GM03348 (cell line): ENCODE measurements around the gene MASP2.
"Not testable (repeated sequence)": the region's sequence is repeated elsewhere in the genome, so short reads cannot be mapped to it uniquely, and the experiment has no call there.

ENCODE experiments used
- DNase-seq: peaks from one replicate; pipeline ENCODE4 v3.0.0; 2012; ENCODE audit warnings: low spot score

Gene MASP2

GRCh38 chr1:11058595-11059154 is 11.6 kb upstream of the MASP2 start:
- DNase-seq: no peak

- DNase-seq: no peak
These were observed 11.0 kb upstream of the MASP2 start for GRCh38 chr1:11058026-11058425.

DNA sequence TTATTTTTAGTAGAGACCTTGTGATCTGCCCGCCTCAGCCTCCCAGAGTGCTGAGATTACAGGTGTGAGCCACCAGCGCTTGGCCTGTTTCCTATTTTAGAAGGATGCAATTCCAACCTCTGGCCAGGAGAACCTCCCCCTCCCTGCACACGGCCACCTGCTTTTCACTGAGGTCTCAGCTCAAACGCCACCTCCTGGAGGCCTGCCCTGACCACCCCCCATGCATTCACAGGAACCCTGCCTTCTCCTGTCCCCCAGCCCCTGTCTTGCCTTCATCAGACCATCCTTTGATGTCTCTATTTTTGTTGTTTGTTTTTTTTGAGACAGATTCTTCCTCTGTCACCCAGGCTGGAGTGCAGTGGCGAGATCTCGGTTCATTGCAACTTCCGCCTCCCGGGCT is 10.4 kb upstream of the MASP2 start:
- no peak for DNase-seq

DNA sequence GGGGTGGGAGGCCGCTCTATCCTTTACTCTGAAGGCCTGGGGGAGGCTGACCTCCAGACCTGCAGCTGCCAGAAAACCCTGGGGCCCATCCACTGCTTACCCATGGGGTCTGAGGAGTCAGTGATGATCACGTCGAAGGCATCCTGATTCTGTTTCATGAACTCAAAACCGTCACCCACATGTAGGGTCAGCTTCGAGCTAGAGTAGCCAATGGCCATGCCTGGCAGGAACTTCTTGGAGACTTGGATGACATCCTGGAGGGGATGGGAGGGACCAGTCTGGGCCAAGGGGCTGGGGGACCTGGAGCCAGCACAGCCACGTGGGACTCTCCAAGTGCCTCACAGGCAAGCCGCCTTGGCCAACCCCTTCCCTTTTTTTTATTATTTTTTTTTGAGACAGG is 9.5 kb upstream of the MASP2 start:
- DNase-seq: no peak

DNA sequence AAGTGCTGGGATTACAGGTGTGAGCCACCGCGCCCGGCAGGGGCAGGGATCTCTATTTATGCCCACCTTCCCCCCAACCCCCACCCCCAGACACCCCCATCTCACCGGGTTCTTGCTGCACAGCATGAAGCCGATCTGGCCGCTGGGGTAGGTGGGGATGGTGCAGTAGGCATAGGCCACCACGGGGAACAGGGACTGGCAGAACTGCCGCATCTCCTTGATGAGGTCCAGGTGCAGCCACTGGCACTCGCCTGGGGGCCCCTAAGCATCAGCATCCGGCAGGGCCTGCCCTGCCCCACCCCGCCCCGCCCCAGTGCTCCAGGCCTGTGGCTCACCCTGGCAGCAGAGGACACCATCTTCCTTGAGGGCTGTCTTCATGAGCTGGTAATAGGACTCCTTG is 8.6 kb upstream of the MASP2 start:
- no peak for DNase-seq

DNA sequence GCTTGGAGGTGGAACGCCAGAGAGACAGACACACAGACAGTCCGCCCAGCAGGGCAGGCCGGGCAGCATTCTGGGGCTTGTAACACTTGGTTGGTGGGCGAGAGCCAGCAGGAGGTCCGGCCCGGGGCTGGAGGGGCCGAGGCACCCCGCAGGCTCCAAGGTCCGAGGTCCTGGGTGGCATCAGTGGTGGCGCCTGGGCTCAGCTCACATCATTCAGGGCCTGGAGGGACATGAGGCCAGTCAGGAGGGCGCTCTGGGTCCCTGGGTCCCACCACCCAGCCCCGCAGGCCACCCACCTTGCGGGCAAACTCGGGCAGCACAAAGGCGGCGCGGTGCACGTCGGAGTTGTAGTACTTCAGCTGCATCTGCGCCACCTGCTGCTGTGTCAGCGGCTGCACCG is 7.6 kb upstream of the MASP2 start:
- DNase-seq: no peak

DNA sequence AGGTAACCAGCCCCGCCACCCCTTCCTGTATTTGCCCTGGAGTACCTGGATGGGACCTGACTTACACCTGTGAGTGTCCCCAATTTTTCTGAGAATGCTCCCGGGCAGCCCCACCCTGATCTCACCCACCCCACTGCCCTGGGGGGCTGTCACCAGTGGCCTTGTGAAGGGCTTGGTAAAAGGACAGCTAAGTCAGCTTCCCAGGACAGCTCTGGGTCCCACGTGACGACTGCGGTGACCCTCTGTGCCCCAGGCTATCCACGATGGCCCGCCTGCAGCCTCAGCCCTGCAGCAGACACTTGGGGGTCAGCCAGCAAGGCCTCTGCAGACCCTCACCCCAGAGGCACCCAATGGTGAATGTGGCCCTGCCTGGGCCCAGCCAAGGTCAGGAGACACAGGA is 7.1 kb upstream of the MASP2 start:
- no peak for DNase-seq

DNA sequence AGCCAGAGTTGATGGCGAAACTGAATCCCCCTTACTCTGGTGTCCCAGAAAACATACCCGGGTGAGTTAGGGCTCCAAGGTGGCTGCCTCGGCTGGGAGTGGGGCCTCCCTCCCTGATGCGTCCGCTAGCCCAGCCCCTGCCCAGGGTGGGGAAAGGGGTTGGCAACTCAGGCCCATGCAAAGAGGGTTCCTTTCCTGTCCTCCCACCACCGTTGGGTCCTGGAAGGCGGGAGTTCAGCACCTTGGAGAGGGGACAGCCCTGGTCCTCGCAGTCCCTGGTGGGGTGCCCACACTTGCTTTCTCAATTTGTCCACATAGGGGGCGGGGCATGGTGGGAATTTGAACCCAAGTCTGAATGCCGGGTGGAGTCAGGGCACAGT is 6.7 kb upstream of the MASP2 start:
- peak; percentile 53 for DNase-seq

GRCh38 chr1:11052839-11053757 is 6.1 kb upstream of the MASP2 start:
- no peak for DNase-seq

DNA sequence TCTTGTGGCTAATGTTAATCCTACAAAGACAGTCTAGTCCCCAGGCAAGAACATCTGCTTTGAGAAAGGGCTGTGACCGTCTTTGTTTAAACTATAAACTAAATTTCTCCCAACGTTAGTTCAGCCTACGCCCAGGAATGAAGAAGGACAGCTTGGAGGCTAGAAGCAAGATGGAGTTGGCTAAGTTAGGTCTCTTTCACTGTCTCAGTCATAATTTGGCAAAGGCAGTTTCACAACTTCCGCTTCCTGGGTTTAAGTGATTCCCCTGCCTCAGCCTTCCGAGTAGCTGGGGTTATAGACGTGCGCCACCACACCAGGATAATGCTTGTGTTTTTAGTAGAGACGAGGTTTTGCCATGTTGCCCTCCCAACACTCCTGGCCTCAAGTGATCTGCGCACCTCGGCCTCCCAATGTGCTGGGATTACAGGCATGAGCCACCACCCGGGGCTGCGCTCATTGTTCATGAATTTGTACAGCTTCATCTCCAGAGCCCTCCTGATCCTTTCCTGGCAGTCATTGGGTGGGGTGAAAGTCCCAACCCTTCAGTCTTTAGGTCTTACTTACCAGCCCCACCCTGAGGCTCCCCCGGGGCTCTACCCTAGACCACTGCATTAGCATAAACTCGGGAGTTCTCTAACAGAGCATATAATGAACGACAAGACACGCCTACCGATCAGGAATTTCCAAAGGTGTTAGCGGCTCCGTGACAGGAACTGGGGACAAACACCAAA is 4.9 kb upstream of the MASP2 start:
- no peak for DNase-seq

DNA sequence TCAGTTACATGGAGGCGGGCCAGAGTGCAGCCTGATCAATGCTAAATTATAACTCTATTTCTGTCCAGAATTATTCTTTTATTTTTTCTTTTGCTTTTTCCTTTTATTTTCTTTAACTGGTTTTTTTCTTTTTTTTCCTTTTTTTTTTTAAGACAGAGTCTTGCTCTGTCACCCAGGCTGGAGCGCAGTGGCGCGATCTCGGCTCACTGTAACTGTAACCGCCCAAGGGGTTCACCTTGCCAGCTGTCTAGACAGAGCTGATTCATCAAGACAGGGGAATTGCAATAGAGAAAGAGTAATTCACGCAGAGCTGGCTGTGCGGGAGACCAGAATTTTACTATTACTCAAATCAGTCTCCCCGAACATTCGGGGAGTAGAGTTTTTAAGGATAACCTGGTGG is 4.1 kb upstream of the MASP2 start:
- not testable (repeated sequence) for DNase-seq

GRCh38 chr1:11046270-11046566 is 821 bp downstream of the MASP2 start:
- no peak for DNase-seq

- no peak for DNase-seq
These were observed 1.4 kb downstream of the MASP2 start for GRCh38 chr1:11045428-11046269.

- DNase-seq: no peak
These were observed 2.1 kb downstream of the MASP2 start for GRCh38 chr1:11044849-11045427.

DNA sequence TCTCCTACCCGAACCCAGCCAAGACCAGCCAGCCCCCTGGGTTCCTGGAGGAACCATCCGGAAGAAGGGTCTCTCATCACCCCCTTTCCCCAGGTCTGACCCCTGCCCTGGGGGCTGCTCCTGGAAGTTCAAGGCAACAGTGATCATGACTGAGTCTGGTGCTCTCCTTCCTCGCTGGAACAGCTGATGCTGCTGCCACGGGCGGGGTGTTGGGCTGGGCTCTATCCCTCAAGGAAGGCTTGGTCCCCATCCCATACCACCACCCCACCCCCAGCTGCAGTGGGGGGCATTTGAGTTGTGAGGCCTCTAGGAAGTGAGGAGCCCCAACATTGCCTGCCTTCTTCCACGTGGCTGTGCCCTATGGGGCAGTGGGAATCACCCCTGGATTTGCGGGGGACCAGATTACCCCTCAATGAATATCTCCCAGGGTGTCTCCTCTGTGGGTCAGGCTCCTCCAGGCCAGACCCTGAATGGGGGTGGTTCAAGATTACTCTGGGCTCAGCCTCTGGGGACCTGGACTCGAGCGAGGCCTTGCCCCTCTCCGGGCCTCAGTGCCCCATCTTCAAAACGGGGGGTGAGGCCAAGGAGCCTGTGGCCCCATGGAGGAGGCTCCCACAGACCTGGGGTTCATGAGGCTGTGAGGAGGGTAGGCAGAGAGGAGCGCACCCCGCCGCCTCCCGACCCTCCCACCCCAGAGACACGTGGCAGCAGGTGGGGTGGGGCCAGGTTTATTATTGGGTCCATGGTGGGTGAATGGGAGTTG is 2.8 kb downstream of the MASP2 start:
- DNase-seq: no peak

DNA sequence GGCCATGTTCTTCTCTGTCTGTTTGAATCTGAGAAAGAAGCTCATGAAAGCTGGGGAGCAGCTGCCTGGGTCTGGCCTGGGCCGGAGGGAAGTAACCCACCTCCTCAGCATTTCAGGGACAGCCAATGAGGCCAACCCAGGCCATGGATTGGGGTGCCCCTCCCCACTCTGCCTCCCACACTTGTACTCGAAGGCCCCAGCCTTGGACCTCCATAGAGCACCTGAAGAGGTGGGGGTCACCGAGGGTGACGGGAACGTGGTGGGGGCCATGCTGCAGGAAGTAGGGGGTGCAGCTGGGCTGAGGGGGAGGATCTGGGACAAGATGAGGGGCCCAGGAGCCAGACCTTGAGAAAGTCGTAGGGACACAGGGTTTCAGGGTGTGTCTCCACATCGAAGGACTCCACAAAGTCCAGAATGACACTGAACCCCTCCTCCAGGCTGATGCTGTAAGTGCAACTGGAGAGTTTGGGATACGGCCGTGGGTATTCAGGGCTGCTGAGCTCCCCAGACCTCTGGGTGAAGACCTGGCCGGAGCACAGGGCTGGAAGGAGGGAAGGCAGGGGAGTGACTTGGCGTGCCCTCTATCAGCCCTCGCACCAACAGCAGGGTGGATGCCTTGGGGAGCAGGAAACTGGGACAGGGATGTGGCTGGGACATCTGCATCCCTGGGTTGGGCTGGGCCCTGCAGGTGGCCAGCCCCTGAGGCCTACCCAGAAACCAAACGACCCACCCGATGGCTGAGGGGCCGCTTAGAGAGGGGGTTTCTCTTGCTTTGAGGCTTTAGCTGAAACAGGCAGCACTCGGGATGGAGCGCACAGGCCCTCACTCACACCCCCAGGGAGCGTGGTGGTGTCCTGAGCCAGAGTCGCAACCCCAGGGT is 3.8 kb downstream of the MASP2 start:
- DNase-seq: no peak

- no peak for DNase-seq
These were observed 5.0 kb downstream of the MASP2 start for GRCh38 chr1:11042065-11042464.

DNA sequence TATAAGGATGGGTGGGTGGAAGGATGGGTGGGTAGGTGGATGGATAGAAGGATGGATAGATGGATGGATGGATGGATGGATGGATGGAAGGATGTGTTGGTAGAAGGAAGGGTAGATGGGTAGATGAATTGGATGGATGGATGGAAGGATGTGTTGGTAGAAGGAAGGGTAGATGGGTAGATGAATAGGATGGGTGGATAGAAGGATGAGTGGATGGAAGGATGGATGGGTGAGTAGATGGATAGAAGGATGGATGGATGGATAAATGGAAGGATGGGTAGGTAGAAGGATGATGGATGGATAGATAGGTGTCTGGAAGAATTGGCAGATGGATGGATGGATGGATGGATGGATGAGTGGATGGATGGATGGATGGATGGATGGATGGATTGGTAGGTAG is 6.0 kb downstream of the MASP2 start:
- DNase-seq: no peak

DNA sequence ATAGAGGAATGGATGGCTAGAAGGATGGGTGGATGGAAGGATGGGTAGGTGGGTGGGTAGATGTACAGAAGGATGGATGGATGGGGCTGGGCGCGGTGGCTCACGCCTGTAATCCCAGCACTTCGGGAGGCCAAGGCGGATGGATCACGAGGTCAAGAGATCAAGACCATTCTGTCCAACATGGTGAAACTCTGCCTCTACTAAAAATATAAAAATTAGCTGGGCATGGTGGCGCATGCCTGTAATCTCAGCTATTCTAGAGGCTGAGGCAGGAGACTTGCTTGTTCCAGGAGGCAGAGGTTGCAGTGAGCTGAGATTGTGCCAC is 7.0 kb downstream of the MASP2 start:
- not testable (repeated sequence) for DNase-seq

GRCh38 chr1:11039351-11040104 is 7.5 kb downstream of the MASP2 start:
- DNase-seq: no peak
